Dendritic cell treated with granulocyte-macrophage colony-stimulating factor and Interleukin-4, amounts not matched to agents 40 ng/mL and 50 ng/mL, for 4 days (primary cell): ENCODE data around the gene FN3K.
"Not testable (repeated sequence)": the region's sequence is repeated elsewhere in the genome, so short reads cannot be mapped to it uniquely, and the experiment has no call there.

Source experiments
- H3K27ac Mint-ChIP-seq: one replicate; pipeline ENCODE4 v1.8.0; 2022; ENCODE audit warnings: mild to moderate bottlenecking, mixed read lengths
- H3K27me3 Mint-ChIP-seq: one replicate; pipeline ENCODE4 v1.8.0; 2022; ENCODE audit warnings: mild to moderate bottlenecking, mixed read lengths
- H3K36me3 Mint-ChIP-seq: one replicate; pipeline ENCODE4 v1.8.0; 2022; ENCODE audit warnings: low read depth, mixed read lengths
- H3K4me1 Mint-ChIP-seq: one replicate; pipeline ENCODE4 v1.8.0; 2022; ENCODE audit warnings: low read depth, mixed read lengths
- H3K4me3 Mint-ChIP-seq: one replicate; pipeline ENCODE4 v1.8.0; 2022; ENCODE audit warnings: mild to moderate bottlenecking, moderate library complexity, mixed read lengths
- H3K9me3 Mint-ChIP-seq: one replicate; pipeline ENCODE4 v1.8.0; 2022; ENCODE audit warnings: mixed read lengths
- intact Hi-C: fragments of 100-400 bp; cut with micrococcal nuclease; formaldehyde crosslinking; loops from one replicate; pipeline ENCODE4 v1.15.0; 2022

FN3K gene

GRCh38 chr17:82765371-82765770, 30.0 kb downstream of the FN3K start:
- Mint-ChIP-seq H3K27me3 (no peaks in the 10 kb centered on the region), H3K4me1 (peaks cover 7% of the 10 kb centered on the region), H3K4me3 (no peak overlapping the region), H3K9me3 (no peaks in the 10 kb centered on the region), H3K27ac (no peak overlapping the region), H3K36me3 (peaks cover 87% of the 10 kb centered on the region)
- intact Hi-C loops = no loop called here

GRCh38 chr17:82767041-82767754, 31.8 kb downstream of the FN3K start:
- Mint-ChIP-seq H3K9me3 (no peaks in the 10 kb centered on the region), H3K27me3 (no peaks in the 10 kb centered on the region), H3K4me1 (peaks cover 7% of the 10 kb centered on the region), H3K36me3 (peaks cover 91% of the 10 kb centered on the region), H3K27ac (no peak overlapping the region), H3K4me3 (no peak overlapping the region)
- intact Hi-C loops = loop anchor here (1.0 kb wide), 1 partner anchor 99 kb away; no protein-coding TSS in a partner anchor

GRCh38 chr17:82769041-82769440, 33.6 kb downstream of the FN3K start:
- H3K36me3 Mint-ChIP-seq = peaks cover 92% of the 10 kb centered on the region

GRCh38 chr17:82772026-82772425, 36.6 kb downstream of the FN3K start:
- Mint-ChIP-seq H3K9me3 (no peaks in the 10 kb centered on the region), H3K27ac (no peak overlapping the region), H3K36me3 (peaks cover 82% of the 10 kb centered on the region), H3K4me3 (no peak overlapping the region), H3K27me3 (no peaks in the 10 kb centered on the region), H3K4me1 (no peaks in the 10 kb centered on the region)
- intact Hi-C loops = no loop called here

More at GRCh38 chr17:82769041-82769440, 33.6 kb downstream of the FN3K start:
- Mint-ChIP-seq H3K4me3 (no peak overlapping the region), H3K9me3 (no peaks in the 10 kb centered on the region), H3K27ac (no peak overlapping the region), H3K4me1 (peaks cover 7% of the 10 kb centered on the region), H3K27me3 (no peaks in the 10 kb centered on the region)
- intact Hi-C loops = no loop called here

- intact Hi-C loops = loop anchor here (2.0 kb wide), 1 partner anchor 106 kb away; no protein-coding TSS in a partner anchor
- H3K4me3 Mint-ChIP-seq, H3K9me3 Mint-ChIP-seq: not testable (repeated sequence)
Measured at GRCh38 chr17:82774456-82774855, 39.0 kb downstream of the FN3K start.

GRCh38 chr17:82775001-82775823, 39.8 kb downstream of the FN3K start:
- Mint-ChIP-seq H3K4me3 (no peak overlapping the region), H3K4me1 (no peaks in the 10 kb centered on the region), H3K27me3 (no peaks in the 10 kb centered on the region), H3K9me3 (no peaks in the 10 kb centered on the region), H3K36me3 (peaks cover 73% of the 10 kb centered on the region), H3K27ac (no peak overlapping the region)
- intact Hi-C loops = loop anchor here (2.0 kb wide), 1 partner anchor 106 kb away; no protein-coding TSS in a partner anchor

More at GRCh38 chr17:82774456-82774855, 39.0 kb downstream of the FN3K start:
- H3K4me1 Mint-ChIP-seq, H3K27me3 Mint-ChIP-seq, H3K27ac Mint-ChIP-seq: not testable (repeated sequence)
- H3K36me3 Mint-ChIP-seq = peaks cover 72% of the 10 kb centered on the region

- intact Hi-C loops = no loop called here
- Mint-ChIP-seq H3K4me1 (no peaks in the 10 kb centered on the region), H3K27me3 (no peaks in the 10 kb centered on the region), H3K9me3 (no peaks in the 10 kb centered on the region), H3K27ac (no peak overlapping the region), H3K4me3 (no peak overlapping the region), H3K36me3 (peaks cover 69% of the 10 kb centered on the region)
Measured at GRCh38 chr17:82776454-82776853, 41.0 kb downstream of the FN3K start.

GRCh38 chr17:82777778-82778375, 42.5 kb downstream of the FN3K start:
- intact Hi-C loops, H3K27ac Mint-ChIP-seq: not testable (repeated sequence)

GRCh38 chr17:82779541-82779940, 44.1 kb downstream of the FN3K start:
- H3K27ac Mint-ChIP-seq = no peak overlapping the region
- H3K36me3 Mint-ChIP-seq = peaks cover 66% of the 10 kb centered on the region
- no peaks in the 10 kb centered on the region for H3K9me3 Mint-ChIP-seq
- intact Hi-C loops = no loop called here
- peaks cover 4% of the 10 kb centered on the region for H3K27me3 Mint-ChIP-seq
- no peak overlapping the region for H3K4me3 Mint-ChIP-seq
- H3K4me1 Mint-ChIP-seq = peaks cover 13% of the 10 kb centered on the region

More at GRCh38 chr17:82777778-82778375, 42.5 kb downstream of the FN3K start:
- Mint-ChIP-seq H3K36me3 (peaks cover 63% of the 10 kb centered on the region), H3K4me1 (peaks cover 12% of the 10 kb centered on the region)
- H3K9me3 Mint-ChIP-seq, H3K4me3 Mint-ChIP-seq, H3K27me3 Mint-ChIP-seq: not testable (repeated sequence)

GRCh38 chr17:82780195-82780594, 44.8 kb downstream of the FN3K start:
- Mint-ChIP-seq H3K27ac (no peak overlapping the region), H3K4me1 (peaks cover 13% of the 10 kb centered on the region), H3K9me3 (no peaks in the 10 kb centered on the region), H3K36me3 (peaks cover 68% of the 10 kb centered on the region), H3K27me3 (peaks cover 4% of the 10 kb centered on the region), H3K4me3 (no peak overlapping the region)
- intact Hi-C loops = loop anchor here (5.0 kb wide), 2 partner anchors 132 to 317 kb away; no protein-coding TSS in a partner anchor

GRCh38 chr17:82780971-82781893, 45.8 kb downstream of the FN3K start:
- peaks cover 13% of the 10 kb centered on the region for H3K4me1 Mint-ChIP-seq
- H3K9me3 Mint-ChIP-seq = no peaks in the 10 kb centered on the region
- no peak overlapping the region for H3K4me3 Mint-ChIP-seq
- H3K27ac Mint-ChIP-seq = no peak overlapping the region
- peaks cover 64% of the 10 kb centered on the region for H3K36me3 Mint-ChIP-seq
- intact Hi-C loops = loop anchor here (5.0 kb wide), 2 partner anchors 131 to 316 kb away; no protein-coding TSS in a partner anchor
- peaks cover 4% of the 10 kb centered on the region for H3K27me3 Mint-ChIP-seq

GRCh38 chr17:82781894-82782274, 46.5 kb downstream of the FN3K start:
- no peak overlapping the region for H3K27ac Mint-ChIP-seq
- peaks cover 13% of the 10 kb centered on the region for H3K4me1 Mint-ChIP-seq
- H3K4me3 Mint-ChIP-seq = no peak overlapping the region
- peaks cover 4% of the 10 kb centered on the region for H3K27me3 Mint-ChIP-seq
- no peaks in the 10 kb centered on the region for H3K9me3 Mint-ChIP-seq
- peaks cover 58% of the 10 kb centered on the region for H3K36me3 Mint-ChIP-seq
- intact Hi-C loops = loop anchor here (2.0 to 5.0 kb wide), 3 partner anchors 130 to 315 kb away; no protein-coding TSS in a partner anchor

GRCh38 chr17:82782657-82783207, 47.3 kb downstream of the FN3K start:
- intact Hi-C loops = loop anchor here (2.0 to 5.0 kb wide), 3 partner anchors 130 to 315 kb away; no protein-coding TSS in a partner anchor

More at GRCh38 chr17:82782657-82783207, 47.3 kb downstream of the FN3K start:
- H3K4me1 Mint-ChIP-seq = peaks cover 13% of the 10 kb centered on the region
- no peak overlapping the region for H3K4me3 Mint-ChIP-seq
- no peaks in the 10 kb centered on the region for H3K9me3 Mint-ChIP-seq
- H3K27me3 Mint-ChIP-seq = peaks cover 4% of the 10 kb centered on the region
- peaks cover 50% of the 10 kb centered on the region for H3K36me3 Mint-ChIP-seq
- H3K27ac Mint-ChIP-seq = no peak overlapping the region
